Measurements from ENCODE around the gene GATA1.

GATA1 gene

GRCh38 chrX:48769230-48769629, 17.2 kb upstream of the GATA1 start:
- no peak overlapping the region for H3K27ac ChIP-seq
- H3K4me3 ChIP-seq: no peak overlapping the region
- TF ChIP-seq CTCF (IDR thresholded peaks at IDR 0.05): no peak
- no peak for DNase-seq (ENCODE audit: low spot score)

- Histone ChIP-seq H3K27ac (no peak overlapping the region), H3K4me3 (no peak overlapping the region)
- no peak for TF ChIP-seq CTCF (IDR thresholded peaks at IDR 0.05)
- DNase-seq (ENCODE audit: low spot score): no peak
Observed at GRCh38 chrX:48770296-48770695, 16.1 kb upstream of the GATA1 start.

GRCh38 chrX:48772602-48773001, 13.8 kb upstream of the GATA1 start:
- DNase-seq (ENCODE audit: low spot score): no peak
- no peak overlapping the region for H3K27ac ChIP-seq
- TF ChIP-seq CTCF (IDR thresholded peaks at IDR 0.05): no peak
- H3K4me3 ChIP-seq: no peak overlapping the region

- H3K27ac ChIP-seq: no peak overlapping the region
- H3K4me3 ChIP-seq: no peak overlapping the region
- no peak for DNase-seq (ENCODE audit: low spot score)
- TF ChIP-seq CTCF (IDR thresholded peaks at IDR 0.05): no peak
Observed at GRCh38 chrX:48776818-48777439, 9.5 kb upstream of the GATA1 start.

GRCh38 chrX:48779399-48779798, 7.0 kb upstream of the GATA1 start:
- H3K27ac ChIP-seq: no peak overlapping the region
- DNase-seq (ENCODE audit: low spot score): no peak
- no peak overlapping the region for H3K4me3 ChIP-seq
- no peak for TF ChIP-seq CTCF (IDR thresholded peaks at IDR 0.05)

GRCh38 chrX:48781705-48782104, 4.7 kb upstream of the GATA1 start:
- no peak overlapping the region for H3K4me3 ChIP-seq
- H3K27ac ChIP-seq: no peak overlapping the region
- no peak for DNase-seq (ENCODE audit: low spot score)
- TF ChIP-seq CTCF (IDR thresholded peaks at IDR 0.05): no peak

- TF ChIP-seq CTCF (IDR thresholded peaks at IDR 0.05): no peak
Observed at GRCh38 chrX:48782216-48782615, 4.2 kb upstream of the GATA1 start.

More at GRCh38 chrX:48782216-48782615, 4.2 kb upstream of the GATA1 start:
- Histone ChIP-seq H3K4me3 (no peak overlapping the region), H3K27ac (no peak overlapping the region)
- no peak for DNase-seq (ENCODE audit: low spot score)

Measured in coronary artery (tissue), 2 donors.